ENCODE measurements around the gene CDHR4. TPM values are rescaled to one million over a fixed set of nuclear protein-coding genes. Genes with fewer than 3 reads are reported as not detected.

The CDHR4 gene
- total RNA-seq, 1 donor from 2014 or later, result 0.42 TPM

DNA sequence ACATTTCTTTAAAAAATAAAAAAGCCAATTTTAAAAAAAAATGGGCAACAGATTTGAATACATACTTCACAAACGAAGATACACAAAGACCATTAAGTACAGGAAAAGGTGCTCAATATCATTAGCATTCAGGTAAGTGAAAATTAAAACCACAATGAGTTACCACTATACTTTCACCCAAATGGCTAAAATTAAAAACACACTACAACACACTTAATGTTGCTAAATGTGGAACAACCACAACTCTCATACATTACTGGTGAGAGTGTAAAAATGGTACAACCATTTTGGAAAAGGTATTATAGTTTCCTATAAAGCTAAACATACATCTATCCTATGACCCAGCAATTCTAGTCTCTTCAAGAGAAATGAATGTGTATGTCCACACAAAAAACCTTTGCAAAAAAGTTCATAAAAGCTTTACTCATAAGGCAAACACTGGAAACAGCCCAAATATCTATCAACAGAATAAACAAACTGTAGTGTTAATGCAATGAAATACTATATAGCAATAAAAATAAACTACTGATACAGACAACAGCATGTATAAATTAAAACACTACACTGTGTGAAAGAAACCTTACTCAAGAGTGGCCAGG, 28.2 kb downstream of the CDHR4 start:
- DNase-seq (ENCODE audit: low spot score in 2 of 2, unreplicated experiment in 2 of 2), result no peak
- no peaks in the 10 kb centered on the region for H3K9me3 Mint-ChIP-seq
- peaks cover 4% of the 10 kb centered on the region for H3K36me3 Mint-ChIP-seq
- no peak for TF ChIP-seq CTCF (IDR thresholded peaks at IDR 0.05; ENCODE audit: unreplicated experiment)
- no peak overlapping the region for H3K4me3 Mint-ChIP-seq
- peak overlapping the region; percentile 43 for H3K27ac Mint-ChIP-seq
- H3K27me3 Mint-ChIP-seq (ENCODE audit: low read depth), result no peaks in the 10 kb centered on the region
- no peaks in the 10 kb centered on the region for H3K4me1 Mint-ChIP-seq

GRCh38 chr3:49769926-49770325, 29.7 kb downstream of the CDHR4 start:
- DNase-seq (ENCODE audit: low spot score in 2 of 2, unreplicated experiment in 2 of 2), result no peak
- Mint-ChIP-seq H3K27me3 (ENCODE audit: low read depth) (no peaks in the 10 kb centered on the region), H3K4me1 (no peaks in the 10 kb centered on the region), H3K27ac (peak overlapping the region; percentile 53), H3K36me3 (peaks cover 8% of the 10 kb centered on the region), H3K4me3 (no peak overlapping the region), H3K9me3 (peaks cover 1% of the 10 kb centered on the region)
- TF ChIP-seq CTCF (IDR thresholded peaks at IDR 0.05; ENCODE audit: unreplicated experiment), result no peak

DNA sequence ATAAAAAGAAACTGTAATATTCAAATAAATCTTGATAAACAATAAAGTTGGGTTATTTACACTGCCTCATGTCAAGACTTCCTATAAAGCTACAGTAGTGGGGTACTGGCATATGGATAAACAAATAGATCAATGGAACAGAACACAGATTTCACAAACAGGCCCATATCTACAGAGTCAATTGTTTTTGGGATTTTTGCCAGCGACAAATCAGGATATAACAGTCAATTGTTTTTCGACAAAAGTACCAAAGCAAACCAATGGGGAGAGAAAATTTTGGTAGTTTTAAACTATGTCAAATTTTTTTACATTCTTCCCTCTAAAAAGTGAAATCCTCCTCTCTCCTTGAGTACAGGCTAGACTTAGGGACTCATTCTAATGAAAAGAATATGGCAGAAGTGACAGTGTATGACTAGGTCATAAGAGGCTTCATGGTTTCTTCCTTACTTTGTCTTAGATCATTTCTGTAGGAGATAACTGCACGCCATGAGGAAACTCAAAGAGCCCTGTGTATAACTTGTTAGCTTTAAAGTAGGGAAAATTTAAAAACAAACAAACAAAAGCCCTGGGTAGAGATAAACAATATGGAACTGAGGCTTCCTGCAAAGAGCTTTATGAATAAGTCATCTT, 30.3 kb downstream of the CDHR4 start:
- no peak for TF ChIP-seq CTCF (IDR thresholded peaks at IDR 0.05; ENCODE audit: unreplicated experiment)
- DNase-seq (ENCODE audit: low spot score in 2 of 2, unreplicated experiment in 2 of 2), result no peak
- H3K27me3 Mint-ChIP-seq (ENCODE audit: low read depth), result no peaks in the 10 kb centered on the region
- peaks cover 13% of the 10 kb centered on the region for H3K36me3 Mint-ChIP-seq
- no peak overlapping the region for H3K4me3 Mint-ChIP-seq
- H3K9me3 Mint-ChIP-seq, result peaks cover 5% of the 10 kb centered on the region
- peak overlapping the region; percentile 18 for H3K27ac Mint-ChIP-seq
- H3K4me1 Mint-ChIP-seq, result no peaks in the 10 kb centered on the region

DNA sequence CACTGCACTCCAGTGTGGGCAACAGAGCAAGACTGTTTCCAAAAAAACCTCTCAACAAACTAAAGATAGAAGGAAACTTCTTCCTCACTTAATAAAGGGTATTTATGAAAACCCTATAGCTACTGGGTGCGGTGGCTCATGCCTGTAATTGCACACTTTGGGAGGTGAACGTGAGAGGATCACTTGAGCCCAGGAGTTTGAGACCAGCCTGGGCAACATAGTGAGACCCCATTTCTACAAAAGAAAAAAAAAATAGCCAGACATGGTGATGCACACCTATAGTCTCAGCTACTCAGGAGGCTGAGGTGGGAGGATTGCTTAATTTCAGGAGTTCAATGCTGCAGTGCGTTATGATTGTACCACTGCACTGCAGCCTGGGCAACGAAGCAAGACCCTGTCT, 35.7 kb downstream of the CDHR4 start:
- DNase-seq (ENCODE audit: low spot score in 2 of 2, unreplicated experiment in 2 of 2), result no peak
- Mint-ChIP-seq H3K4me3 (no peak overlapping the region), H3K9me3 (peaks cover 5% of the 10 kb centered on the region), H3K27me3 (ENCODE audit: low read depth) (no peaks in the 10 kb centered on the region), H3K27ac (no peak overlapping the region), H3K36me3 (peaks cover 15% of the 10 kb centered on the region), H3K4me1 (peaks cover 5% of the 10 kb centered on the region)
- TF ChIP-seq CTCF (IDR thresholded peaks at IDR 0.05; ENCODE audit: unreplicated experiment), result no peak

GRCh38 chr3:49761661-49762060, 38.0 kb downstream of the CDHR4 start:
- Mint-ChIP-seq H3K4me3 (no peak overlapping the region), H3K9me3 (peaks cover 5% of the 10 kb centered on the region), H3K4me1 (peaks cover 5% of the 10 kb centered on the region), H3K27ac (no peak overlapping the region), H3K36me3 (peaks cover 11% of the 10 kb centered on the region), H3K27me3 (ENCODE audit: low read depth) (no peaks in the 10 kb centered on the region)
- TF ChIP-seq CTCF (IDR thresholded peaks at IDR 0.05; ENCODE audit: unreplicated experiment), result no peak
- no peak for DNase-seq (ENCODE audit: low spot score in 2 of 2, unreplicated experiment in 2 of 2)
